SK-N-SH treated with all-trans-retinoic acid at 6 μM for 48 hours (cell line): Measurements from ENCODE around the gene TK1.

Experiments
- BACH2 ChIP-seq: fragments of 250-450 bp; sonication (Bioruptor Pico); IDR thresholded peaks from 2 replicates; pipeline ENCODE4 v1.9.0; 2021; ENCODE audit warnings: mild to moderate bottlenecking, borderline replicate concordance
- CREB5 ChIP-seq: fragments of 250-450 bp; sonication (Bioruptor Pico); IDR thresholded peaks from 2 replicates; pipeline ENCODE4 v1.5.1; 2020; ENCODE audit warnings: low read depth, mild to moderate bottlenecking, moderate library complexity
- CSDC2 ChIP-seq: fragments of 250-450 bp; sonication (Bioruptor Pico); IDR thresholded peaks from 2 replicates; pipeline ENCODE4 v1.5.0; 2020; ENCODE audit warnings: mild to moderate bottlenecking, moderate library complexity
- PATZ1 ChIP-seq: fragments of 250-450 bp; sonication (Bioruptor Pico); IDR thresholded peaks from 2 replicates; pipeline ENCODE4 v1.8.0; 2020; ENCODE audit warnings: mild to moderate bottlenecking, moderate library complexity, borderline replicate concordance
- POU6F1 ChIP-seq: fragments of 250-450 bp; sonication (Bioruptor Pico); IDR thresholded peaks from 2 replicates; pipeline ENCODE4 v1.8.0; 2021; ENCODE audit warnings: low read depth, mild to moderate bottlenecking, moderate library complexity, borderline replicate concordance
- RARB ChIP-seq: fragments of 250-450 bp; sonication (Bioruptor Pico); IDR thresholded peaks from 2 replicates; pipeline ENCODE4 v1.8.0; 2021; ENCODE audit warnings: mild to moderate bottlenecking, moderate library complexity
- SNAI2 ChIP-seq: fragments of 250-450 bp; sonication (Bioruptor Pico); IDR thresholded peaks from 2 replicates; pipeline ENCODE4 v1.5.0; 2020; ENCODE audit warnings: mild to moderate bottlenecking, moderate library complexity
- TCF4 ChIP-seq: fragments of 250-450 bp; sonication (Bioruptor Pico); IDR thresholded peaks from 2 replicates; pipeline ENCODE4 v1.8.0; 2021; ENCODE audit warnings: mild to moderate bottlenecking, moderate library complexity, borderline replicate concordance
- TSHZ2 ChIP-seq: fragments of 250-450 bp; sonication (Bioruptor Pico); IDR thresholded peaks from 2 replicates; pipeline ENCODE4 v1.5.0; 2020; ENCODE audit warnings: mild to moderate bottlenecking, moderate library complexity
- ZFP30 ChIP-seq: fragments of 450-650 bp; formaldehyde crosslinking; IDR thresholded peaks from 2 replicates; pipeline ENCODE4 v1.5.0; 2022; ENCODE audit warnings: mild to moderate bottlenecking, moderate library complexity

GRCh38 chr17:78173097-78173715 is 13.6 kb downstream of the TK1 start:
- TF ChIP-seq TSHZ2 (CRISPR knock-in tag) (no peak), BACH2 (CRISPR knock-in tag) (no peak), PATZ1 (CRISPR knock-in tag) (no peak), CSDC2 (CRISPR knock-in tag) (no peak), POU6F1 (no peak), RARB (CRISPR knock-in tag) (no peak), TCF4 (no peak), ZFP30 (no peak), SNAI2 (no peak), CREB5 (CRISPR knock-in tag) (no peak)
